ENCODE results near the gene ZNRD2.

ZNRD2 gene

DNA sequence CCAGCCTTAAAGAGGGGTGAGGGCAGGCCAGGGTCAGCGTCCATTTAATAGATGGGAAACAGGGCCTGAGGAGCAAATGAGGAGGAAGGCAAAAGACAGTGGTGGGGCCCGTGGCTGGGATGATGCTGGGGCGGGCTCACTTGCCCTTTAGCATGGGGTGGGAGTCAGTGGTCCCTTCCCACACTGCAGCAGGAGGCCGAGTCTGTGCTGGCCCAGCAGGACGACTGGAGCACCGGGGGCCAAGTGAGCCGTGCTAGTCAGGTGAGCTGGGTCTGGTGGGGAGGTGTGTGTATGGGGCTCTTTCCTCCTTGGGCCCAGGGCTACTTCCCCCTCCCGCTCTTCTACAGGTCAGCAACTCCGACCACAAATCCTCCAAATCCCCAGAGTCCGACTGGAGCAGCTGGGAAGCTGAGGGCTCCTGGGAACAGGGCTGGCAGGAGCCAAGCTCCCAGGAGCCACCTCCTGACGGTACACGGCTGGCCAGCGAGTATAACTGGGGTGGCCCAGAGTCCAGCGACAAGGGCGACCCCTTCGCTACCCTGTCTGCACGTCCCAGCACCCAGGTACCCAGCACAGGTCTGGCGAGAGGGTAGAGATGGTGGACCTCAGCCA is 32.6 kb upstream of the ZNRD2 start:
- no peak for ATAC-seq
- TF ChIP-seq ZNF70 (CRISPR knock-in tag; IDR thresholded peaks at IDR 0.05) (no peak), PPARA (CRISPR knock-in tag; IDR thresholded peaks at IDR 0.05; ENCODE audit: borderline replicate concordance) (no peak), PATZ1 (CRISPR knock-in tag; IDR thresholded peaks at IDR 0.05; ENCODE audit: borderline replicate concordance) (no peak), CSDC2 (CRISPR knock-in tag; IDR thresholded peaks at IDR 0.05) (no peak), ZNF8 (CRISPR knock-in tag; IDR thresholded peaks at IDR 0.05) (no peak), BACH2 (CRISPR knock-in tag; IDR thresholded peaks at IDR 0.05; ENCODE audit: borderline replicate concordance) (no peak), ZFP30 (CRISPR knock-in tag; IDR thresholded peaks at IDR 0.05) (no peak), SNAI2 (CRISPR knock-in tag; IDR thresholded peaks at IDR 0.05) (no peak), CSRNP3 (CRISPR knock-in tag; IDR thresholded peaks at IDR 0.05) (no peak)
- TF ChIP-seq, protein P1, sequence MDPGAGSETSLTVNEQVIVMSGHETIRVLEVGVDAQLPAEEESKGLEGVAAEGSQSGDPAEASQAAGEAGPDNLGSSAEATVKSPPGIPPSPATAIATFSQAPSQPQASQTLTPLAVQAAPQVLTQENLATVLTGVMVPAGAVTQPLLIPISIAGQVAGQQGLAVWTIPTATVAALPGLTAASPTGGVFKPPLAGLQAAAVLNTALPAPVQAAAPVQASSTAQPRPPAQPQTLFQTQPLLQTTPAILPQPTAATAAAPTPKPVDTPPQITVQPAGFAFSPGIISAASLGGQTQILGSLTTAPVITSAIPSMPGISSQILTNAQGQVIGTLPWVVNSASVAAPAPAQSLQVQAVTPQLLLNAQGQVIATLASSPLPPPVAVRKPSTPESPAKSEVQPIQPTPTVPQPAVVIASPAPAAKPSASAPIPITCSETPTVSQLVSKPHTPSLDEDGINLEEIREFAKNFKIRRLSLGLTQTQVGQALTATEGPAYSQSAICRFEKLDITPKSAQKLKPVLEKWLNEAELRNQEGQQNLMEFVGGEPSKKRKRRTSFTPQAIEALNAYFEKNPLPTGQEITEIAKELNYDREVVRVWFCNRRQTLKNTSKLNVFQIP (CRISPR knock-in tag; IDR thresholded peaks at IDR 0.05; ENCODE audit: borderline replicate concordance, low read depth), result no peak

GRCh38 chr11:65538232-65538914 is 31.9 kb upstream of the ZNRD2 start:
- TF ChIP-seq ARNTL (CRISPR knock-in tag; IDR thresholded peaks at IDR 0.05; ENCODE audit: borderline replicate concordance, low read depth) (no peak), SNAI2 (CRISPR knock-in tag; IDR thresholded peaks at IDR 0.05) (no peak), ZFP3 (CRISPR knock-in tag; IDR thresholded peaks at IDR 0.05) (no peak), ZNF8 (CRISPR knock-in tag; IDR thresholded peaks at IDR 0.05) (no peak), OSR1 (CRISPR knock-in tag; IDR thresholded peaks at IDR 0.05) (no peak), CSDC2 (CRISPR knock-in tag; IDR thresholded peaks at IDR 0.05) (no peak), RARB (CRISPR knock-in tag; IDR thresholded peaks at IDR 0.05) (no peak), ZNF565 (CRISPR knock-in tag; conservative IDR thresholded peaks at IDR 0.05; ENCODE audit: low read depth) (no peak), PATZ1 (CRISPR knock-in tag; IDR thresholded peaks at IDR 0.05; ENCODE audit: borderline replicate concordance) (no peak), ZFP30 (CRISPR knock-in tag; IDR thresholded peaks at IDR 0.05) (no peak), TOX (CRISPR knock-in tag; IDR thresholded peaks at IDR 0.05; ENCODE audit: borderline replicate concordance) (no peak), TCF4 (CRISPR knock-in tag; IDR thresholded peaks at IDR 0.05; ENCODE audit: borderline replicate concordance) (no peak), PPARA (CRISPR knock-in tag; IDR thresholded peaks at IDR 0.05; ENCODE audit: borderline replicate concordance) (no peak), ZC3H10 (CRISPR knock-in tag; IDR thresholded peaks at IDR 0.05) (no peak), ESRRG (CRISPR knock-in tag; IDR thresholded peaks at IDR 0.05) (no peak), ZNF70 (CRISPR knock-in tag; IDR thresholded peaks at IDR 0.05) (no peak), BACH2 (CRISPR knock-in tag; IDR thresholded peaks at IDR 0.05; ENCODE audit: borderline replicate concordance) (no peak)
- TF ChIP-seq, protein P2, sequence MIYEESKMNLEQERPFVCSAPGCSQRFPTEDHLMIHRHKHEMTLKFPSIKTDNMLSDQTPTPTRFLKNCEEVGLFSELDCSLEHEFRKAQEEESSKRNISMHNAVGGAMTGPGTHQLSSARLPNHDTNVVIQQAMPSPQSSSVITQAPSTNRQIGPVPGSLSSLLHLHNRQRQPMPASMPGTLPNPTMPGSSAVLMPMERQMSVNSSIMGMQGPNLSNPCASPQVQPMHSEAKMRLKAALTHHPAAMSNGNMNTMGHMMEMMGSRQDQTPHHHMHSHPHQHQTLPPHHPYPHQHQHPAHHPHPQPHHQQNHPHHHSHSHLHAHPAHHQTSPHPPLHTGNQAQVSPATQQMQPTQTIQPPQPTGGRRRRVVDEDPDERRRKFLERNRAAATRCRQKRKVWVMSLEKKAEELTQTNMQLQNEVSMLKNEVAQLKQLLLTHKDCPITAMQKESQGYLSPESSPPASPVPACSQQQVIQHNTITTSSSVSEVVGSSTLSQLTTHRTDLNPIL (CRISPR knock-in tag; IDR thresholded peaks at IDR 0.05; ENCODE audit: low read depth), result no peak
- TF ChIP-seq, protein P1 (CRISPR knock-in tag; IDR thresholded peaks at IDR 0.05; ENCODE audit: borderline replicate concordance, low read depth), result no peak
- no peak for ATAC-seq
